ENCODE data around the gene MMRN1. TPM values are rescaled to one million over a fixed set of nuclear protein-coding genes. Genes with fewer than 3 reads are reported as not detected.
A peak's percentile ranks its signal among the peaks of the same experiment; 100 is the strongest.

Gene MMRN1
- total and polyA plus RNA-seq, 2 experiments from 2014 or later, result 0.60 to 1.1 TPM

DNA sequence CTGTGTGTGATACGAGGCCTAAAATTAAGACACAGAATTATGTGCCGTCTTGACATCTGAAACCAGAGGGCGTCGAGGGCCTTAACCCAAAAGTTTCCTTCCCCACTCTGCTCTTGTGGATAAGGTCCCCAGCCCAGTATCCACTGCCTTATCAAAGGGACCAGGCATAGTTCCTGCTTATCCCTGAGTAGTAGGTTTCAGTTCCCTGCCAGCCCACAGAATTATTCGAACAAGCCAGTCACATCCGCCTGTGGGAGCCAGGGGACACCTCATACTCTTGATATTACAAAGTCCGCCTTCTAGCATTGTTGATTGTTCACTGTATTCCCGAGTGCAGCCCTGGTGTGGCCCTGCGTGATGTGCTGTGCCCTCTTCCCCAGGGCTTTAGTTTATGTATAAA, 5.4 kb upstream of the MMRN1 start:
- Histone ChIP-seq H4K20me1 (ENCODE audit: insufficient read depth, poor library complexity, severe bottlenecking) (no peaks in the 10 kb centered on the region), H3K4me2 (no peak overlapping the region), H3K27me3 (no peaks in the 10 kb centered on the region), H3K4me3 (no peak overlapping the region), H3K36me3 (replicated peaks; ENCODE audit: insufficient read depth, low read depth) (no peaks in the 10 kb centered on the region), H3K9me3 (ENCODE audit: low read depth) (no peaks in the 10 kb centered on the region), H3K9me2 (replicated peaks; ENCODE audit: insufficient read depth) (no peaks in the 10 kb centered on the region), H2AFZ (no peak overlapping the region), H3K27ac (no peak overlapping the region), H3K79me2 (no peaks in the 10 kb centered on the region), H3K4me1 (ENCODE audit: insufficient read depth) (no peaks in the 10 kb centered on the region)
- 80% methylated on average over 9 of the region's 9 CpGs for WGBS (ENCODE audit: low lambda C conversion rate, missing lambda C conversion rate)
- no peak for TF ChIP-seq CTCF (IDR thresholded peaks at IDR 0.05; ENCODE audit: poor library complexity)
- no peak for TF ChIP-seq EZH2phosphoT487 (IDR thresholded peaks at IDR 0.05; ENCODE audit: low read depth, severe bottlenecking, unreplicated experiment)
- no peak for TF ChIP-seq EZH2 (IDR thresholded peaks at IDR 0.05; ENCODE audit: borderline replicate concordance)
- DNase-seq (ENCODE audit: low spot score), result no peak

GRCh38 chr4:89897867-89898266, 3.2 kb downstream of the MMRN1 start:
- no peak overlapping the region for H3K4me2 ChIP-seq
- TF ChIP-seq EZH2 (IDR thresholded peaks at IDR 0.05; ENCODE audit: borderline replicate concordance) (no peak), EZH2phosphoT487 (IDR thresholded peaks at IDR 0.05; ENCODE audit: low read depth, severe bottlenecking, unreplicated experiment) (no peak), CTCF (IDR thresholded peaks at IDR 0.05; ENCODE audit: poor library complexity) (no peak)
- no peaks in the 10 kb centered on the region for H3K79me2 ChIP-seq
- H3K4me3 ChIP-seq, result no peak overlapping the region
- no peaks in the 10 kb centered on the region for H3K36me3 ChIP-seq (replicated peaks; ENCODE audit: insufficient read depth, low read depth)
- no peaks in the 10 kb centered on the region for H4K20me1 ChIP-seq (ENCODE audit: insufficient read depth, poor library complexity, severe bottlenecking)
- DNase-seq (ENCODE audit: low spot score), result no peak
- H3K9me2 ChIP-seq (replicated peaks; ENCODE audit: insufficient read depth), result no peaks in the 10 kb centered on the region
- H3K27ac ChIP-seq, result no peak overlapping the region
- no peak overlapping the region for H2AFZ ChIP-seq
- 70% methylated on average over 1 of the region's 1 CpG for WGBS (ENCODE audit: low lambda C conversion rate, missing lambda C conversion rate)
- H3K27me3 ChIP-seq, result no peaks in the 10 kb centered on the region
- no peaks in the 10 kb centered on the region for H3K4me1 ChIP-seq (ENCODE audit: insufficient read depth)
- H3K9me3 ChIP-seq (ENCODE audit: low read depth), result no peaks in the 10 kb centered on the region

DNA sequence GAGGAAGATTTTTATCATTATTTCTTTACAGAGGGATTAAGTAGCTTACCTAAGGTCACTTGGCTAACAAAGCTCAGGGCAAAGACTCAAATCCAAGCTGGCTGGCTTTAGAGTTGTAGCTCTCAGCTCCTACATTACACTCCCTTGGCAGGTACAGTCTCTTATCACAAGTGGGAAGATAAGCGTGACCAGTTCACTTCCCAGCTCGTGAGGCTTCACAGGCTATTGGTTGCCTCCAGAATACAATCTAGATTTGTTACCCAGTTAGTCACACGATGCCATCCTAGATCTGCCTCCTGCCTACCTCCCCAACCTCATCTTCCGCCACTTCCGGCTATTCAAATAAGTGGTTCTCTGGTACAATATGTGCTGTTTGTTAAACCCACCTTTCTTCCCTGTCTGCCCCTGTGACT, 3.7 kb downstream of the MMRN1 start:
- Histone ChIP-seq H2AFZ (no peak overlapping the region), H3K4me2 (no peak overlapping the region), H3K27ac (no peak overlapping the region), H3K27me3 (no peaks in the 10 kb centered on the region), H3K4me1 (ENCODE audit: insufficient read depth) (no peaks in the 10 kb centered on the region), H3K4me3 (no peak overlapping the region), H3K9me2 (replicated peaks; ENCODE audit: insufficient read depth) (no peaks in the 10 kb centered on the region), H3K36me3 (replicated peaks; ENCODE audit: insufficient read depth, low read depth) (no peaks in the 10 kb centered on the region), H3K79me2 (no peaks in the 10 kb centered on the region), H3K9me3 (ENCODE audit: low read depth) (no peaks in the 10 kb centered on the region), H4K20me1 (ENCODE audit: insufficient read depth, poor library complexity, severe bottlenecking) (no peaks in the 10 kb centered on the region)
- 46% methylated on average over 5 of the region's 5 CpGs for WGBS (ENCODE audit: low lambda C conversion rate, missing lambda C conversion rate)
- TF ChIP-seq EZH2 (IDR thresholded peaks at IDR 0.05; ENCODE audit: borderline replicate concordance), result no peak
- peak; percentile 53 for TF ChIP-seq EZH2phosphoT487 (IDR thresholded peaks at IDR 0.05; ENCODE audit: low read depth, severe bottlenecking, unreplicated experiment)
- no peak for TF ChIP-seq CTCF (IDR thresholded peaks at IDR 0.05; ENCODE audit: poor library complexity)
- peak; percentile 59 for DNase-seq (ENCODE audit: low spot score)

- TF ChIP-seq EZH2 (IDR thresholded peaks at IDR 0.05; ENCODE audit: borderline replicate concordance) (no peak), CTCF (IDR thresholded peaks at IDR 0.05; ENCODE audit: poor library complexity) (no peak), EZH2phosphoT487 (IDR thresholded peaks at IDR 0.05; ENCODE audit: low read depth, severe bottlenecking, unreplicated experiment) (no peak)
- Histone ChIP-seq H3K27ac (no peak overlapping the region), H3K4me3 (no peak overlapping the region), H2AFZ (no peak overlapping the region), H3K4me1 (ENCODE audit: insufficient read depth) (no peaks in the 10 kb centered on the region), H3K4me2 (no peak overlapping the region), H3K9me2 (replicated peaks; ENCODE audit: insufficient read depth) (no peaks in the 10 kb centered on the region), H4K20me1 (ENCODE audit: insufficient read depth, poor library complexity, severe bottlenecking) (no peaks in the 10 kb centered on the region), H3K9me3 (ENCODE audit: low read depth) (no peaks in the 10 kb centered on the region), H3K36me3 (replicated peaks; ENCODE audit: insufficient read depth, low read depth) (no peaks in the 10 kb centered on the region), H3K27me3 (no peaks in the 10 kb centered on the region), H3K79me2 (no peaks in the 10 kb centered on the region)
- no peak for DNase-seq (ENCODE audit: low spot score)
These were observed 4.5 kb downstream of the MMRN1 start for GRCh38 chr4:89899152-89899551.
